RWPE2 (cell line): ENCODE data around the gene TMEM245.

Source experiments
- ATAC-seq: fragments of 200-7000 bp; cut with Tn5 transposase; 3 replicates; pipeline ENCODE4 v1.9.1; 2021; ENCODE audit warnings: low read depth
- DNase-seq: peaks from one replicate; pipeline ENCODE4 v3.0.0-alpha.2; 2020; ENCODE audit warnings: low spot score
- H3K27ac ChIP-seq: fragments of 450-650 bp; 2 replicates; pipeline ENCODE4 v1.5.1; 2017; ENCODE audit warnings: mild to moderate bottlenecking; ENCODE audit not compliant: poor library complexity, severe bottlenecking
- H3K27me3 ChIP-seq: fragments of 250-450 bp; sonication (Bioruptor Pico); 2 replicates; pipeline ENCODE4 v1.5.1; 2021; ENCODE audit warnings: mild to moderate bottlenecking, moderate library complexity; ENCODE audit not compliant: insufficient read depth, poor library complexity, severe bottlenecking
- H3K36me3 ChIP-seq: fragments of 250-450 bp; sonication (Bioruptor Pico); 2 replicates; pipeline ENCODE4 v1.5.1; 2020; ENCODE audit warnings: low read depth, mild to moderate bottlenecking, moderate library complexity
- H3K4me1 ChIP-seq: fragments of 250-450 bp; sonication (Bioruptor Pico); 2 replicates; pipeline ENCODE4 v1.5.1; 2021; ENCODE audit warnings: mild to moderate bottlenecking, moderate library complexity; ENCODE audit not compliant: insufficient read depth, poor library complexity, severe bottlenecking
- H3K4me3 ChIP-seq: fragments of 250-450 bp; sonication (Bioruptor Pico); 2 replicates; pipeline ENCODE4 v1.5.1; 2021; ENCODE audit warnings: mild to moderate bottlenecking, moderate library complexity; ENCODE audit not compliant: severe bottlenecking
- H3K9me3 ChIP-seq: fragments of 250-450 bp; sonication (Bioruptor Pico); 2 replicates; pipeline ENCODE4 v1.5.1; 2021; ENCODE audit warnings: mild to moderate bottlenecking, moderate library complexity; ENCODE audit not compliant: severe bottlenecking
- TF ChIP-seq, protein P1 (sequence below): fragments of 450-650 bp; IDR thresholded peaks from one replicate; pipeline ENCODE4 v1.5.1; 2017; ENCODE audit warnings: mild to moderate bottlenecking, moderate library complexity; ENCODE audit not compliant: poor library complexity, severe bottlenecking

The TMEM245 gene

DNA sequence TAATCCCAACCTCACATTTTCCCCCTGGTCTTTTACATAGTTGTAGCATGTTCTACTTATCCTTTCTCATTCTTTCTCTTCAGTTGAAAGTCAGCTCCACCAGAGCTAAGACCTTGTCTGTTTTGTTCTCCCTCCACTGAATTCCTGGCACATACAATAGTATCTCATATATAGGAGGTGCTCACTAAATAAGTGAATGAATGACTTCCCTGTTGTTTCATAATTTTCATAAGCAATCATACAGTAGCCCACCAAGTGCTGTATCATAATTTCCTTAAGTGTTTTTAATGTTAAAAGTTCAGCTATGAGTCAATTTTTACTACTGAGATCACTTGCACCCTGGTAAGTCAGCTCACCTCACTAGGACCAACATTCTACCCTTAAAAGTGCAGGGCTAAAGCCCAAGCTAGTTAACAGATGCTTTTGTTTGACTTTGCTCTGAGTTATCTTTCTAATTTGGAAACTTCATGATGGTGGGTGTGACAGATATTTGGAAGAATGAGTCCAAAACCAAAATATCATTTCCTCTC lies 27.6 kb downstream of the TMEM245 start:
- peaks cover 69% of the 10 kb centered on the region for H3K36me3 ChIP-seq

DNA sequence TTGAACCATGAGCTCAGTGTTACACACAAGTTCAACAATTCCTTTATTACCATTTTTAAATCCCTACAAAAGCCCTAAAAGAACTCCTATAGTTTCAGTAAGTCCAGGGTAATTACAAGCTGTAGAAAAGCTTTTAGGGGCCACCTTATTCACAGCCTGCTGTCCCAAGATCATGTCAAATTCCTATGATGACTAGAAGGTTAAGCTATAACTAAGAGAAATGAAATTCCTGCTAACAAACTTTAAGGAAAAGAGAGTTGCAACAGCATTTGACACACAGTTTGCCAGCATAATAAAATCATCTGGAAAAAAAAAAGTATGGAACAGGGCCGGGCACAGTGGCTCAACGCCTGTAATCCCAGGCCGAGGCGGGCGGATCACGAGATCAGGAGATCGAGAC lies 31.5 kb downstream of the TMEM245 start:
- H3K9me3 ChIP-seq: no peaks in the 10 kb centered on the region
- H3K36me3 ChIP-seq: peaks cover 81% of the 10 kb centered on the region
- H3K4me1 ChIP-seq: no peaks in the 10 kb centered on the region
- H3K27ac ChIP-seq: no peak overlapping the region
- no peaks in the 10 kb centered on the region for H3K27me3 ChIP-seq
- no peak for DNase-seq
- TF ChIP-seq, protein P1, sequence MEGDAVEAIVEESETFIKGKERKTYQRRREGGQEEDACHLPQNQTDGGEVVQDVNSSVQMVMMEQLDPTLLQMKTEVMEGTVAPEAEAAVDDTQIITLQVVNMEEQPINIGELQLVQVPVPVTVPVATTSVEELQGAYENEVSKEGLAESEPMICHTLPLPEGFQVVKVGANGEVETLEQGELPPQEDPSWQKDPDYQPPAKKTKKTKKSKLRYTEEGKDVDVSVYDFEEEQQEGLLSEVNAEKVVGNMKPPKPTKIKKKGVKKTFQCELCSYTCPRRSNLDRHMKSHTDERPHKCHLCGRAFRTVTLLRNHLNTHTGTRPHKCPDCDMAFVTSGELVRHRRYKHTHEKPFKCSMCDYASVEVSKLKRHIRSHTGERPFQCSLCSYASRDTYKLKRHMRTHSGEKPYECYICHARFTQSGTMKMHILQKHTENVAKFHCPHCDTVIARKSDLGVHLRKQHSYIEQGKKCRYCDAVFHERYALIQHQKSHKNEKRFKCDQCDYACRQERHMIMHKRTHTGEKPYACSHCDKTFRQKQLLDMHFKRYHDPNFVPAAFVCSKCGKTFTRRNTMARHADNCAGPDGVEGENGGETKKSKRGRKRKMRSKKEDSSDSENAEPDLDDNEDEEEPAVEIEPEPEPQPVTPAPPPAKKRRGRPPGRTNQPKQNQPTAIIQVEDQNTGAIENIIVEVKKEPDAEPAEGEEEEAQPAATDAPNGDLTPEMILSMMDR: no peak
- peak; percentile 31; the same call in 1 of the 3 replicates for ATAC-seq
- no peak overlapping the region for H3K4me3 ChIP-seq

More for the DNA sequence above, 27.6 kb downstream of the TMEM245 start:
- Histone ChIP-seq H3K27ac (no peak overlapping the region), H3K4me3 (no peak overlapping the region), H3K9me3 (no peaks in the 10 kb centered on the region), H3K4me1 (no peaks in the 10 kb centered on the region), H3K27me3 (no peaks in the 10 kb centered on the region)
- no peak for ATAC-seq
- no peak for DNase-seq
- TF ChIP-seq, protein P1: no peak

DNA sequence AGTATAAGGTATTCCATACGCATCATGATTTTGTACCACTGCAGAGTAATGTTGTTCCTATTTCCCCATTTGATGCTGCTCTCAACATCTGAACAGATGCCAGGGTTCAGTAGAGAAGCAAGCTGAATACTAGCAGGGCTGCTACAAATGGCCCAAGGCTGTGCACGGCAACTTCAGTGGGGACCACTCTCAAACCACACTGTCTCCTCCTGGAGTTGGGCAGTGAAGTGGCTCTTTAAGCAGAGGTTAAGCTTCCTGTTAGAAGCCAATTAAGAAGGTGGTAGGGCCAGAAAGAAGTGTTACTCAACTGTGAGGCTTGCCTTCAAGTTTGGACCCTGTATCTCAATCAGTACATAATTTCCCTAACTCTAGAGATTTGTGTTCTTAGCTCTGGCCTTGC lies 32.0 kb downstream of the TMEM245 start:
- Histone ChIP-seq H3K27me3 (no peaks in the 10 kb centered on the region), H3K9me3 (no peaks in the 10 kb centered on the region), H3K27ac (no peak overlapping the region), H3K36me3 (peaks cover 81% of the 10 kb centered on the region), H3K4me1 (no peaks in the 10 kb centered on the region), H3K4me3 (no peak overlapping the region)
- TF ChIP-seq, protein P1: no peak
- DNase-seq (no peak), ATAC-seq (no peak)

DNA sequence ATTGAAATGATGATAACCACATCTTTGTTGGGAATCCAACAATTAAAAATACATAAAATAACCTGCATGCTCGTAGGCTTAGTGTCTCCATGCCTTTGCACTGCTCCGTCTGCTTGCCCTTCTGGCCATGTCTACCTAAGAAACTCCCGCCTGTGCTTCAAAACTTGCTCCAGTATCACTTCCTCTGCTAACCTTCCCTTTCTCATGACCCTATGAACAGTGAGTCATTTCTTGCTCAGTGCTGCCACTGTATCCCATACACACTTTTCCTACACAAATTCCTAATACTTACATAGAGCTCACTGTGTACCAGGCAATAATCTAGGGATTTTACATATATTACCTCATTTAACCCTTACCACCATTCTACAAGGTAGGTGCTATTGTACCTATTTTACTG lies 33.5 kb downstream of the TMEM245 start:
- Histone ChIP-seq H3K27ac (no peak overlapping the region), H3K4me3 (no peak overlapping the region), H3K4me1 (no peaks in the 10 kb centered on the region), H3K36me3 (peaks cover 82% of the 10 kb centered on the region), H3K27me3 (no peaks in the 10 kb centered on the region), H3K9me3 (no peaks in the 10 kb centered on the region)
- ATAC-seq: peak; percentile 72
- TF ChIP-seq, protein P1: no peak
- DNase-seq: no peak

DNA sequence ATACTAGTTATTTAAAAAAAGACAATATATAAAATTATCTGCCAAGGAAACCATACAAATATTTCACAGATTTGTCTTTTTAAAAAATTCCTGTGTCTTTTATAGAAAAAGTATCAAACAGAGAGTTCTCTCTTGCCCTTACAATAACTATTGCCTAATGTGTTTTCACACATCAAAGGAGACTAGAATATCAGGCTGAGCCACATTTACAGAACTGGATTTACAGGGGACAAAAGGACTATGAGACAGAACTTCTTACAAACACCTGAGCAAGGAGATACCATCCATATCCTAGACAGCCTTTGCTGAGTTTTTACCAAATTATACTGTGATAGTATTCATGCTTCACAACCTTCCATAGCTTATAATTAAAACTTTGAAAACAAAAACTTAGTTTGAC lies 34.2 kb downstream of the TMEM245 start:
- Histone ChIP-seq H3K27me3 (no peaks in the 10 kb centered on the region), H3K9me3 (no peaks in the 10 kb centered on the region), H3K27ac (no peak overlapping the region), H3K4me1 (no peaks in the 10 kb centered on the region), H3K4me3 (no peak overlapping the region), H3K36me3 (peaks cover 83% of the 10 kb centered on the region)
- no peak for ATAC-seq
- TF ChIP-seq, protein P1: no peak
- no peak for DNase-seq
